GM13977 (cell line): Measurements from ENCODE around the gene MCHR2.
A peak's percentile ranks its signal among the peaks of the same experiment; 100 is the strongest.

Experiments used
- DNase-seq: peaks from one replicate; pipeline ENCODE4 v3.0.0; 2012; ENCODE audit warnings: low spot score
- CTCF ChIP-seq: IDR thresholded peaks from 2 replicates; pipeline ENCODE4 v1.5.1; 2012; ENCODE audit warnings: mild to moderate bottlenecking, control low read depth; ENCODE audit not compliant: insufficient read depth; ENCODE audit errors: extremely low read depth, missing control alignments
- in situ Hi-C: fragments of 300-500 bp; cut with MboI; formaldehyde crosslinking; loops from one replicate; pipeline ENCODE4 v1.12.0; 2022; ENCODE audit warnings: low sequenced_read_pairs, low pct_unique_long_range_greater_than_20kb, mixed read lengths, inconsistent platforms; ENCODE audit not compliant: unreplicated experiment

The MCHR2 gene

GRCh38 chr6:99912657-99913056, 81.4 kb downstream of the MCHR2 start:
- no peak for TF ChIP-seq CTCF
- no peak for DNase-seq
- in situ Hi-C loops: no loop called here

GRCh38 chr6:99905209-99906106, 88.6 kb downstream of the MCHR2 start:
- TF ChIP-seq CTCF: peak; percentile 49

DNA sequence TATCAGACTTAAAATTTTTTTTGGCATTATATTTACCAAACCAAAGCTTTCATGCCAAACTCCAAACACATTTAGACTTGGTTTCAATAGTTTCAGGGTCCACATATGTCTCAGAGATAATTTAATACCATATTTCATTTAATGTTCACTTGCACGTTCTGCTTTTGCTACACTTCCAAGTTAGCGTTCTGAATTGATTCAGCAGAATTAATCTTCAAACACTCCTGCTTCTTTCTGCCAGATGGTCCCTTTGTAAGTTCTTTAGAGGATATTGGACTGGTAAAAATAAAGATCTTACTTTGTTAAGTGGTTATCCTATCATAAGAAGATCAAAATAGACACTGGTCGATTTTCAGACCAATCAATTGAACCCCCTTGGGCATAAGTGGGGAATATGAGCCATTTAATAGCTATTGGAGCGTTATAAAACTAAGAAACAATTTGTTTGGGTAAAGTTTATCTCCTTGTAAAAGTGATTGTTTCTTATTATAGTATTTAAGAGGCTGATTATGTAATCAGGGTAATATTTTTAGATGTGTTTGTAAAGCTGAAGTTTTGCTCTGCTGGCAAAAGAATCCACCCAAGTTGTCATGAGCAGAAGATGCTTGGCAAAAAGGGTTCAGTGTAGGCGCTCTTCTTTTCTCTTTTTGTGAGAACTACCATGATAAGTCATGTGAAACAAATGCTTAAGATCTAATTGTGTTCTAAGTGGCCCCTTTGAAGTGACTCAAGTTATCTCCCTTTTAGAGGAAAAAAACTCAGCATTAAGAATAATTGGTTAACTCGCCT, 92.2 kb downstream of the MCHR2 start:
- DNase-seq: no peak
- no peak for TF ChIP-seq CTCF
- in situ Hi-C loops: no loop called here

More at GRCh38 chr6:99905209-99906106, 88.6 kb downstream of the MCHR2 start:
- DNase-seq: peak; percentile 20
- in situ Hi-C loops: no loop called here

GRCh38 chr6:99894815-99895214, 99.2 kb downstream of the MCHR2 start:
- TF ChIP-seq CTCF: no peak
- in situ Hi-C loops: no loop called here
- DNase-seq: no peak

DNA sequence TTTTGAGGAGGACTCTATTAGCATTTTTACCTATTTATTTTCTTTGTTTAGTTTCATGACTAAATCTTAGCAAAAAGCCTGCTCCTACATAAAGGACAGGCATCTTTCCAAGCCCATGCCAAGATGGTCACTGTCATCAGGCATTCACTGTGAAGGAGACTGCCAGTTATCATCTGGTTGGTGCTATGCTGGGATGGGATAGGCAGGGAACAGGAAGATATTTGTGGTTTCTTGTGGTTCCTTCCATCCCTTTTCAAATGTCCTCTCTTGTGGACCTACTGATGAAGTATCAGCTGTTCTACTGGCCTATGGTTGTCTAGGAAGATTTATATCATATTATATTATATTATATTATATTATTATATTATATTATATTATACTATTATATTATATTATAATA, 107.0 kb downstream of the MCHR2 start:
- in situ Hi-C loops: loop anchor here (10.0 kb wide), 1 partner anchor 208 kb away; no protein-coding TSS in a partner anchor
- no peak for DNase-seq
- TF ChIP-seq CTCF: no peak

GRCh38 chr6:99885051-99885450, 109.0 kb downstream of the MCHR2 start:
- TF ChIP-seq CTCF: no peak
- in situ Hi-C loops: loop anchor here (10.0 kb wide), 1 partner anchor 210 kb away; no protein-coding TSS in a partner anchor
- no peak for DNase-seq
